ENCODE results near the gene OR5K4. TPM values are rescaled to one million over a fixed set of nuclear protein-coding genes. Genes with fewer than 3 reads are reported as not detected.

The OR5K4 gene
- total and polyA plus RNA-seq, 4 donors: not detected

- Histone ChIP-seq H3K4me3 (ENCODE audit: low read depth in 1 of 3, low read length in 3 of 3) (no peak overlapping the region), H3K4me1 (ENCODE audit: control insufficient read depth in 4 of 4, insufficient read depth in 4 of 4, low read length in 3 of 4) (no peaks in the 10 kb centered on the region), H3K27me3 (ENCODE audit: control insufficient read depth in 4 of 4, insufficient read depth in 4 of 4, low read length in 3 of 4) (no peaks in the 10 kb centered on the region), H3K9ac (ENCODE audit: low read depth in 1 of 2, low read length in 2 of 2) (no peak overlapping the region), H3K27ac (ENCODE audit: low read depth in 1 of 2, low read length in 2 of 2) (no peak overlapping the region), H3K36me3 (ENCODE audit: control insufficient read depth in 4 of 4, insufficient read depth in 3 of 4, low read depth in 1 of 4, low read length in 3 of 4) (no peaks in the 10 kb centered on the region), H3K9me3 (ENCODE audit: control insufficient read depth in 4 of 4, low read length in 3 of 4) (no peaks in the 10 kb centered on the region)
- TF ChIP-seq ZBTB33 (IDR thresholded peaks at IDR 0.05) (no peak), RAD21 (IDR thresholded peaks at IDR 0.05) (no peak), SP1 (IDR thresholded peaks at IDR 0.05) (no peak), HNF4G (IDR thresholded peaks at IDR 0.05) (no peak), GABPA (IDR thresholded peaks at IDR 0.05 in 1 of 2, conservative IDR thresholded peaks at IDR 0.05 in 1 of 2) (no peak), RXRA (IDR thresholded peaks at IDR 0.05) (no peak), MAX (IDR thresholded peaks at IDR 0.05) (no peak), FOXA2 (IDR thresholded peaks at IDR 0.05) (no peak), YY1 (IDR thresholded peaks at IDR 0.05) (no peak), FOXA1 (IDR thresholded peaks at IDR 0.05) (no peak), HNF4A (conservative IDR thresholded peaks at IDR 0.05) (no peak), TAF1 (conservative IDR thresholded peaks at IDR 0.05) (no peak), ATF3 (IDR thresholded peaks at IDR 0.05) (no peak), JUND (IDR thresholded peaks at IDR 0.05) (no peak), REST (IDR thresholded peaks at IDR 0.05) (no peak)
- DNase-seq (ENCODE audit: low spot score): no peak
Measured at GRCh38 chr3:98371186-98371585, 17.5 kb downstream of the OR5K4 start.

- no peaks in the 10 kb centered on the region for H3K36me3 ChIP-seq (ENCODE audit: control insufficient read depth in 4 of 4, insufficient read depth in 3 of 4, low read depth in 1 of 4, low read length in 3 of 4)
- no peak for DNase-seq (ENCODE audit: low spot score)
- H3K27me3 ChIP-seq (ENCODE audit: control insufficient read depth in 4 of 4, insufficient read depth in 4 of 4, low read length in 3 of 4): no peaks in the 10 kb centered on the region
- H3K4me3 ChIP-seq (ENCODE audit: low read depth in 1 of 3, low read length in 3 of 3): no peak overlapping the region
- H3K9ac ChIP-seq (ENCODE audit: low read depth in 1 of 2, low read length in 2 of 2): no peak overlapping the region
- H3K4me1 ChIP-seq (ENCODE audit: control insufficient read depth in 4 of 4, insufficient read depth in 4 of 4, low read length in 3 of 4): no peaks in the 10 kb centered on the region
- no peak overlapping the region for H3K27ac ChIP-seq (ENCODE audit: low read depth in 1 of 2, low read length in 2 of 2)
- TF ChIP-seq RXRA (IDR thresholded peaks at IDR 0.05) (no peak), JUND (IDR thresholded peaks at IDR 0.05) (no peak), FOXA1 (IDR thresholded peaks at IDR 0.05) (no peak), GABPA (IDR thresholded peaks at IDR 0.05 in 1 of 2, conservative IDR thresholded peaks at IDR 0.05 in 1 of 2) (no peak), TAF1 (conservative IDR thresholded peaks at IDR 0.05) (no peak), REST (IDR thresholded peaks at IDR 0.05) (no peak), MAX (IDR thresholded peaks at IDR 0.05) (no peak), SP1 (IDR thresholded peaks at IDR 0.05) (no peak), CTCF (IDR thresholded peaks at IDR 0.05; ENCODE audit: low read depth, low read length, missing input control) (no peak), HNF4A (conservative IDR thresholded peaks at IDR 0.05) (no peak), HNF4G (IDR thresholded peaks at IDR 0.05) (no peak), RAD21 (IDR thresholded peaks at IDR 0.05) (no peak), ATF3 (IDR thresholded peaks at IDR 0.05) (no peak), FOXA2 (IDR thresholded peaks at IDR 0.05) (no peak), NR2F2 (IDR thresholded peaks at IDR 0.05) (no peak), EGR1 (IDR thresholded peaks at IDR 0.05; ENCODE audit: low read depth in 2 of 2) (no peak), YY1 (IDR thresholded peaks at IDR 0.05) (no peak)
- H3K9me3 ChIP-seq (ENCODE audit: control insufficient read depth in 4 of 4, low read length in 3 of 4): no peaks in the 10 kb centered on the region
Measured at GRCh38 chr3:98371853-98372252, 18.2 kb downstream of the OR5K4 start.

Data from liver (tissue), 9 donors.